ENCODE measurements around the gene PACS2. TPM values are rescaled to one million over a fixed set of nuclear protein-coding genes. Genes with fewer than 3 reads are reported as not detected.
"Not testable (repeated sequence)": the region's sequence is repeated elsewhere in the genome, so short reads cannot be mapped to it uniquely, and the experiment has no call there.

The PACS2 gene
- polyA plus RNA-seq, 1 of the 3 experiments (the other 2 are of a cell fraction): 42.7 TPM

- TF ChIP-seq NRF1 (IDR thresholded peaks at IDR 0.05; ENCODE audit: low read depth, low read length) (peak; percentile 37; the same call in 1 of the 2 replicates), EP300 (IDR thresholded peaks at IDR 0.05; ENCODE audit: borderline replicate concordance in 1 of 2, low read depth in 1 of 2, low read length in 1 of 2) (no peak), MXI1 (IDR thresholded peaks at IDR 0.05; ENCODE audit: low read depth, low read length) (peak; percentile 49; the same call in 1 of the 2 replicates)
Measured at GRCh38 chr14:105300542-105301102, 13.9 kb upstream of the PACS2 start, which contains the start of gene BRF1 (continued).

GRCh38 chr14:105301103-105301914, 13.2 kb upstream of the PACS2 start:
- H3K36me3 ChIP-seq (replicated peaks in 1 of 2; ENCODE audit: control insufficient read depth in 1 of 2, insufficient read depth in 2 of 2, low read length in 1 of 2): no peaks in the 10 kb centered on the region
- no peaks in the 10 kb centered on the region for H3K9me2 ChIP-seq
- H3K9me3 ChIP-seq: no peaks in the 10 kb centered on the region
- TF ChIP-seq POLR2AphosphoS5 (IDR thresholded peaks at IDR 0.05; ENCODE audit: low read depth, low read length) (peak; percentile 84), RAD21 (IDR thresholded peaks at IDR 0.05; ENCODE audit: low read length) (no peak), NRF1 (IDR thresholded peaks at IDR 0.05; ENCODE audit: low read depth, low read length) (peak; percentile 10; the same call in 1 of the 2 replicates)
- TF ChIP-seq, protein P1, sequence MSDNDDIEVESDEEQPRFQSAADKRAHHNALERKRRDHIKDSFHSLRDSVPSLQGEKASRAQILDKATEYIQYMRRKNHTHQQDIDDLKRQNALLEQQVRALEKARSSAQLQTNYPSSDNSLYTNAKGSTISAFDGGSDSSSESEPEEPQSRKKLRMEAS (IDR thresholded peaks at IDR 0.05; ENCODE audit: low read depth): peak; percentile 45; the same call in 1 of the 2 replicates
- H4K20me1 ChIP-seq (ENCODE audit: insufficient read depth): peaks cover 14% of the 10 kb centered on the region; the same call in 1 of the 2 replicates
- ChIA-PET CTCF (interaction anchor here (1.0 to 2.0 kb wide), 8 partner anchors 13 to 189 kb away, joined by 3 to 6 read pairs (median 4); partner anchors contain the start of gene PACS2), POLR2A (interaction anchor here (0.8 to 1.9 kb wide), 8 partner anchors 9 to 180 kb away, joined by 3 to 17 read pairs (median 4); partner anchors contain the start of gene PACS2)
- H3K79me2 ChIP-seq (ENCODE audit: insufficient read depth): peaks cover 39% of the 10 kb centered on the region
- H3K4me2 ChIP-seq: peak overlapping the region; percentile 76
- H3F3A ChIP-seq (replicated peaks; ENCODE audit: insufficient read depth): peaks cover 3% of the 10 kb centered on the region
- peak overlapping the region; percentile 75 for H2AFZ ChIP-seq (ENCODE audit: low read depth)
- H3K27ac ChIP-seq (ENCODE audit: low read depth in 2 of 2, low read length in 1 of 2): peak overlapping the region; percentile 90 to 92
- H3K4me1 ChIP-seq (ENCODE audit: control insufficient read depth in 1 of 2, insufficient read depth in 2 of 2, low read depth in 1 of 2, low read length in 1 of 2): peaks cover 0 to 3% of the 10 kb centered on the region in 2 experiments; a peak in 1 of 4 replicates
- peak overlapping the region; percentile 81 for H3K9ac ChIP-seq
- WGBS (ENCODE audit: low lambda C conversion rate): 16% methylated on average over 27 of the region's 65 CpGs
- H3K4me3 ChIP-seq (ENCODE audit: low read depth in 2 of 2, low read length in 1 of 2): peak overlapping the region; percentile 68 to 85
- DNase-seq: peak; percentile 99
- H3K27me3 ChIP-seq (ENCODE audit: insufficient read depth): no peaks in the 10 kb centered on the region

GRCh38 chr14:105301915-105302249, 12.7 kb upstream of the PACS2 start:
- not testable (repeated sequence) for H3K27ac ChIP-seq (ENCODE audit: low read depth in 2 of 2, low read length in 1 of 2); H3K9me2 ChIP-seq; H3K36me3 ChIP-seq (replicated peaks in 1 of 2; ENCODE audit: control insufficient read depth in 1 of 2, insufficient read depth in 2 of 2, low read length in 1 of 2); H3K27me3 ChIP-seq (ENCODE audit: insufficient read depth); H3K9me3 ChIP-seq; H3K4me1 ChIP-seq (ENCODE audit: control insufficient read depth in 1 of 2, insufficient read depth in 2 of 2, low read depth in 1 of 2, low read length in 1 of 2); DNase-seq; H3K9ac ChIP-seq; H3F3A ChIP-seq (replicated peaks; ENCODE audit: insufficient read depth); H2AFZ ChIP-seq (ENCODE audit: low read depth)
- ChIA-PET POLR2A (interaction anchor here (1.8 kb wide), 1 partner anchor 12 kb away, joined by 4 read pairs; the partner anchor contains the start of gene PACS2), CTCF (interaction anchor here (1.1 to 2.0 kb wide), 3 partner anchors 14 to 179 kb away, joined by 3 to 5 read pairs (median 4); no protein-coding TSS in a partner anchor)
- Histone ChIP-seq H3K79me2 (ENCODE audit: insufficient read depth) (peaks cover 33% of the 10 kb centered on the region), H3K4me2 (peak overlapping the region; percentile 76), H4K20me1 (ENCODE audit: insufficient read depth) (peaks cover 14% of the 10 kb centered on the region; the same call in 1 of the 2 replicates), H3K4me3 (ENCODE audit: low read depth in 2 of 2, low read length in 1 of 2) (peak overlapping the region; percentile 68 to 85; a peak in 3 of 4 replicates)
- 93% methylated on average over 11 of the region's 11 CpGs for WGBS (ENCODE audit: low lambda C conversion rate)

Data from SK-N-SH (cell line).